HG03175 (cell line): ENCODE data around the gene ZNF148.

Experiments
- ATAC-seq: cut with Tn5 transposase; IDR thresholded peaks from one replicate; pipeline ENCODE4 v1.9.1; 2021; ENCODE audit warnings: mild to moderate bottlenecking, moderate library complexity; ENCODE audit not compliant: unreplicated experiment

ZNF148 gene

GRCh38 chr3:125334675-125335560, 40.2 kb downstream of the ZNF148 start:
- ATAC-seq, result no peak

GRCh38 chr3:125332504-125332903, 42.6 kb downstream of the ZNF148 start:
- no peak for ATAC-seq

GRCh38 chr3:125331243-125331642, 43.9 kb downstream of the ZNF148 start:
- no peak for ATAC-seq

GRCh38 chr3:125326957-125327356, 48.2 kb downstream of the ZNF148 start:
- ATAC-seq, result no peak

- no peak for ATAC-seq
Measured at GRCh38 chr3:125325746-125326145, 49.4 kb downstream of the ZNF148 start.

- ATAC-seq, result no peak
Measured at GRCh38 chr3:125324341-125324740, 50.8 kb downstream of the ZNF148 start.

GRCh38 chr3:125322917-125323316, 52.2 kb downstream of the ZNF148 start:
- ATAC-seq, result no peak

- no peak for ATAC-seq
Measured at GRCh38 chr3:125322166-125322565, 53.0 kb downstream of the ZNF148 start.

- no peak for ATAC-seq
Measured at GRCh38 chr3:125319765-125320164, 55.4 kb downstream of the ZNF148 start.

- ATAC-seq, result no peak
Measured at GRCh38 chr3:125318871-125319270, 56.3 kb downstream of the ZNF148 start.

- no peak for ATAC-seq
Measured at GRCh38 chr3:125318167-125318865, 56.8 kb downstream of the ZNF148 start.

- no peak for ATAC-seq
Measured at GRCh38 chr3:125317761-125318160, 57.4 kb downstream of the ZNF148 start.

- no peak for ATAC-seq
Measured at GRCh38 chr3:125316949-125317348, 58.2 kb downstream of the ZNF148 start.

GRCh38 chr3:125316246-125316645, 58.9 kb downstream of the ZNF148 start:
- no peak for ATAC-seq

GRCh38 chr3:125313060-125313635, 62.0 kb downstream of the ZNF148 start:
- ATAC-seq, result no peak

- no peak for ATAC-seq
Measured at GRCh38 chr3:125310623-125311081, 64.5 kb downstream of the ZNF148 start.

- ATAC-seq, result no peak
Measured at GRCh38 chr3:125309476-125309875, 65.6 kb downstream of the ZNF148 start.

- no peak for ATAC-seq
Measured at GRCh38 chr3:125306620-125307019, 68.5 kb downstream of the ZNF148 start.

- no peak for ATAC-seq
Measured at GRCh38 chr3:125302932-125303331, 72.2 kb downstream of the ZNF148 start.

GRCh38 chr3:125300416-125300815, 74.7 kb downstream of the ZNF148 start:
- no peak for ATAC-seq

GRCh38 chr3:125294411-125294810, 80.7 kb downstream of the ZNF148 start:
- no peak for ATAC-seq

- ATAC-seq, result no peak
Measured at GRCh38 chr3:125292015-125292414, 83.1 kb downstream of the ZNF148 start.
